AG04449 (cell line): ENCODE results near the gene ZBTB7C.

Source experiments
- CTCF ChIA-PET: fragments of 350-600 bp; formaldehyde crosslinking; extraction: SDS; loops from one replicate; lab custom pipeline; 2021; ENCODE audit warnings: antibody characterized with exemption; lab: Yijun Ruan, JAX
- POLR2A ChIA-PET: fragments of 400-600, 350-600 bp; formaldehyde crosslinking; extraction: SDS; loops from one replicate; lab custom pipeline; 2020; ENCODE audit warnings: antibody characterized with exemption, inconsistent platforms; lab: Yijun Ruan, JAX
- DNase-seq: peaks from one replicate; pipeline ENCODE4 v3.0.0-alpha.2; 2010; ENCODE audit warnings: low read depth, low spot score
- H3K4me3 ChIP-seq: 2 replicates; pipeline ENCODE4 v1.5.1; 2011; ENCODE audit warnings: low read depth, mild to moderate bottlenecking, control low read depth, low read length
- CTCF ChIP-seq: IDR thresholded peaks from one replicate; pipeline ENCODE4 v1.5.1; 2011; ENCODE audit warnings: mild to moderate bottlenecking, moderate library complexity, low read length, control low read depth, inconsistent platforms; ENCODE audit not compliant: insufficient read depth; ENCODE audit errors: missing control alignments

Gene ZBTB7C

DNA sequence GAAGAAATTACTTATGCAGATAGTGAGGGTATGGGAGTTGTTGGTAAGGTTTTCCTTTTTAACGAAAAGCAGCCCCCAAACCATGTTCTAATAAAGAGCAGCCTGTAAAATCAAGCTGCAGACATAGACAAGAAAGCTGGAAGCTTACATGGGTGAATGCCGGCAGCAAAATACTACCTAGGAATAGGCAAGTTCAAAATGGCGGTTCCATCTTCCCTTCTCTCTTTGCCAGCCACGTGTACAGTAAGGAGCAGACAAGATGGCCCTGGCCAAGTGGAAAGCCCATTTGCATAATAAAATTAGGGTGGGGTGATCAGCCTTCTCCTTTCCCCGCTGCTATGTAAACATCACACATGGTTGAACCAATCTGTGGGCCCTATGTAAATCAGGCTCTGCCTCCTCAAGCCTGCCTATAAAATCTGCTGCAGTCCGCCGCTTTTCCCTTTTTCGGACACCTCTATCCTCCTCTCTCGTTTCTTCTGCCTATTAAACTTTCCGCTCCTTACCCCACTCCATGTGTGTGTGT, 155.0 kb downstream of the ZBTB7C start:
- POLR2A ChIA-PET, result no interaction called here
- no peak overlapping the region for H3K4me3 ChIP-seq
- CTCF ChIA-PET, result no interaction called here
- no peak for DNase-seq
- no peak for TF ChIP-seq CTCF

DNA sequence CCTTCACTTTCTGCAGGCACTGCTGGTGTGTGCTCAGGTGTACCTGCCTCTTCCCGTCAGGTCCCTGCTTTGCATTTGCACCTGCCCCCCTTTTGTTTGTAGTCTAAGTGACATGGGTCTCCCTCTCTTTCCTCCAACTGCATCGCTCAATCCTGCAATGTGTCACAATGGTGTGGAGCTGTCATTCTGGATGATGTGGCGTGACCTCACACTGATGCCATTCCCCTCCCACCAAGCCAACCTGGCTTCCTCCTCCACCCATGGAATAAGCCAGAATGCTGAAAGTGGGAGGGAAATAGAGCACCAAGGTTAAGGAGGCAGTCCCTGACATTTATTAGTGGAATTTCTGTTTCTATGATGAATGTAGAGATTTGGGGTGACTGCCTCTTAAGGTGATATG, 156.7 kb downstream of the ZBTB7C start:
- POLR2A ChIA-PET, result no interaction called here

GRCh38 chr18:48250918-48251317, 158.3 kb downstream of the ZBTB7C start:
- ChIA-PET POLR2A (no interaction called here), CTCF (no interaction called here)
- no peak for TF ChIP-seq CTCF
- no peak for DNase-seq
- no peak overlapping the region for H3K4me3 ChIP-seq

More for the DNA sequence above, 156.7 kb downstream of the ZBTB7C start:
- no peak for TF ChIP-seq CTCF
- CTCF ChIA-PET, result no interaction called here
- H3K4me3 ChIP-seq, result no peak overlapping the region
- DNase-seq, result no peak

DNA sequence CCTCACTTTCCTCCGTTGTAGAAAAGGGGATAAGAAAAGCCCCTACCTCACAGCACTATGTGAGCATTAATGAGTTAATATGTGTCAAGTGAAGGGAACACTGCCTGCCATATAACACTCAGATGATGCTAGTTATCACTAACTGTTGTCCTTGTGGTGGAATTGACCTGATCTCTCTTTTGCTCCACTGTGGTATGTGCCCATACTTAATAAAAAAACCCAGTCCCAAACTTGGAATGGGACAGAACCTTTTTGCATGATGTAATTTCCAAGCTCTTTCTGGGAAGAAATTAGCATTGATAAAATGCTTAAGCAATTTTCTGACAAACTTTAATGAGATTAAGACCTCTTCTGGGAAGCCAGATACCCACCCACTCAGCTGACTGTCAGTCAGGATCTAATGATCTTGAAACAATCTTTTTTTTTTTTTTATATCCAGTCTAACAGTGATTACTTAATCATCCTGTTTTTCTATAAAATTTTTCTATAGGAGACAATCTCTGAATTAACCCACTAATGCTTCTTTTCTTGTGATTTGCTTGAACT, 158.7 kb downstream of the ZBTB7C start:
- POLR2A ChIA-PET, result no interaction called here
- no peak for TF ChIP-seq CTCF
- CTCF ChIA-PET, result no interaction called here
- H3K4me3 ChIP-seq, result no peak overlapping the region
- DNase-seq, result no peak

DNA sequence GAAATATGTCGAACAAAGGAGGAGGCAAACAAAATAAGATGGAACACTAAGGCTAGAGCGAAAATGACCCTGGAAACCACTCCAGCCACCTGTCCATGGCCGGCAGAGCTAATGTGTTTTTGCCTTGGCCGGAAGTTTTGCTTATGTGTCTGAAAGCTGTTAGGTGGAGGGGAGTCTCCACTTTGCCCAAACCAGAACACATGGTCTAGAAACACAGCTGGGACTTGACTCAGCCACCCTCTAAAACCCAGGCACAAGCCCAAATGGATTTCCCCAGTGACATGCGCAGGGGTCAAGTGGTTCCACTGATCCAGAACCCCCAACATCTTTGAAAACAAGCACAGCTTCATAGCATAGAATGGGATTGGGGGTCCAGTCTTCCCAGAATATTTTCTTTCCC, 159.3 kb downstream of the ZBTB7C start:
- POLR2A ChIA-PET, result no interaction called here
- CTCF ChIA-PET, result no interaction called here
- no peak overlapping the region for H3K4me3 ChIP-seq
- no peak for TF ChIP-seq CTCF
- no peak for DNase-seq

DNA sequence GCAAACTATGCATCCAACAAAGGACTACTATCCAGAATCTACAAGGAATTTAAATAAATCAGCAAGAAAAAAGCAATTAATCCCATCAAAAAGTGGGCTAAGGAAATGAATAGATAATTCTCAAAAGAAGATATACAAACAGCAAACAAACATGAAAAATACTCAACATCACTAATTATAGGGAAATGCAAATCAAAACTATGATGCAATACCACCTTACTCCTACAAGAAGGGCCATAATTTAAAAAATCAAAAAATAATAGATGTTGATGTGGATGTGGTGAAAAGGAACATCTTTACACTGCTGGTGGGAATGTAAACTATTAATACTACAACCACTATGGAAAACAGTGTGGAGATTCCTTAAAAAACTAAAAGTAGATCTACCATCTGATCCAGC, 164.7 kb downstream of the ZBTB7C start:
- TF ChIP-seq CTCF, result no peak
- no peak overlapping the region for H3K4me3 ChIP-seq
- ChIA-PET CTCF (no interaction called here), POLR2A (no interaction called here)
- no peak for DNase-seq
